ENCODE data around the gene RPP14. TPM values are rescaled to one million over a fixed set of nuclear protein-coding genes. Genes with fewer than 3 reads are reported as not detected.

Gene RPP14
- total RNA-seq, 1 experiment from 2014 or later: 22.4 TPM

GRCh38 chr3:58334506-58334884 lies 28.4 kb downstream of the RPP14 start:
- no peak overlapping the region for H3K9ac ChIP-seq (ENCODE audit: low read length)
- ChIA-PET RAD21 (ENCODE audit: low non-redundant PET in 1 of 2, low total read pairs in 2 of 2, uncharacterized antibody in 2 of 2, unreplicated experiment in 2 of 2) (interaction anchor here in 1 of 2 experiments (0.6 kb wide), 1 partner anchor 220 kb away, joined by 3 read pairs; no protein-coding TSS in a partner anchor), CTCF (interaction anchor here (1.0 kb wide), 1 partner anchor 28 kb away, joined by 3 read pairs; the partner anchor contains the start of genes HTD2 and RPP14), POLR2A (no interaction called here)
- DNase-seq (ENCODE audit: low read depth, low spot score) (no peak), ATAC-seq (no peak)
- no peaks in the 10 kb centered on the region for H3K9me3 ChIP-seq (ENCODE audit: control insufficient read depth in 1 of 2, insufficient read depth in 1 of 2, low read depth in 1 of 2, low read length in 2 of 2)
- H3K27ac ChIP-seq (ENCODE audit: low read depth, low read length): no peak overlapping the region
- H3K36me3 ChIP-seq (ENCODE audit: control insufficient read depth in 1 of 2, insufficient read depth in 2 of 2, low read length in 2 of 2): no peaks in the 10 kb centered on the region
- H4K20me1 ChIP-seq (ENCODE audit: insufficient read depth): no peaks in the 10 kb centered on the region
- H3K27me3 ChIP-seq (ENCODE audit: insufficient read depth, low read length): no peaks in the 10 kb centered on the region
- intact Hi-C loops (cut with micrococcal nuclease): no loop called here
- peaks cover 14 to 33% of the 10 kb centered on the region in 2 experiments; a peak in 3 of 4 replicates for H3K4me1 ChIP-seq (ENCODE audit: control insufficient read depth in 1 of 2, insufficient read depth in 2 of 2, low read length in 2 of 2)
- no TSS peak for BruUV-seq (replicated peaks)
- no peak overlapping the region for H2AFZ ChIP-seq (ENCODE audit: low read depth, low read length, poor library complexity, severe bottlenecking)
- no peaks in the 10 kb centered on the region for H3K9me2 ChIP-seq (ENCODE audit: insufficient read depth)
- H3K4me2 ChIP-seq (ENCODE audit: low read length): peak overlapping the region; percentile 95; the same call in 1 of the 2 replicates
- H3K79me2 ChIP-seq (ENCODE audit: insufficient read depth, low read length): no peaks in the 10 kb centered on the region
- H3K4me3 ChIP-seq (replicated peaks in 1 of 2; ENCODE audit: low read depth in 1 of 2, low read length in 2 of 2): no peak overlapping the region
- no peak for TF ChIP-seq ZFX (IDR thresholded peaks at IDR 0.05)
- no peak for TF ChIP-seq ZBTB33 (IDR thresholded peaks at IDR 0.05; ENCODE audit: extremely low read depth, insufficient replicate concordance, low read length)
- TF ChIP-seq YY1 (IDR thresholded peaks at IDR 0.05; ENCODE audit: extremely low read depth, insufficient replicate concordance, low read depth, low read length): no peak
- no peak for TF ChIP-seq CEBPB (IDR thresholded peaks at IDR 0.05; ENCODE audit: low read depth)
- TF ChIP-seq ATF3 (IDR thresholded peaks at IDR 0.05): no peak
- TF ChIP-seq ELF1 (IDR thresholded peaks at IDR 0.05; ENCODE audit: borderline replicate concordance, low read depth): no peak
- no peak for TF ChIP-seq CBX3 (IDR thresholded peaks at IDR 0.05; ENCODE audit: low read depth)
- TF ChIP-seq EZH2phosphoT487 (IDR thresholded peaks at IDR 0.05; ENCODE audit: borderline replicate concordance): no peak
- no peak for TF ChIP-seq POLR2AphosphoS5 (IDR thresholded peaks at IDR 0.05; ENCODE audit: low read depth, low read length)
- no peak for TF ChIP-seq JUND (IDR thresholded peaks at IDR 0.05)
- no peak for TF ChIP-seq TCF7L2 (IDR thresholded peaks at IDR 0.05; ENCODE audit: borderline replicate concordance, extremely low read depth, insufficient read depth, insufficient read length)
- no peak for TF ChIP-seq SIN3A (IDR thresholded peaks at IDR 0.05; ENCODE audit: low read depth)
- TF ChIP-seq SP1 (IDR thresholded peaks at IDR 0.05; ENCODE audit: low read depth): no peak
- no peak for TF ChIP-seq CTCF (IDR thresholded peaks at IDR 0.05 in 2 of 3, conservative IDR thresholded peaks at IDR 0.05 in 1 of 3; ENCODE audit: borderline replicate concordance in 1 of 3, insufficient read depth in 1 of 3, low read depth in 2 of 3, low read length in 2 of 3)
- no peak for TF ChIP-seq RAD21 (IDR thresholded peaks at IDR 0.05; ENCODE audit: low read depth)
- no peak for TF ChIP-seq FOSL1 (IDR thresholded peaks at IDR 0.05; ENCODE audit: low read depth)
- TF ChIP-seq EGR1 (IDR thresholded peaks at IDR 0.05; ENCODE audit: low read depth): no peak
- no peak for TF ChIP-seq REST (IDR thresholded peaks at IDR 0.05; ENCODE audit: low read depth)
- TF ChIP-seq ZNF274 (IDR thresholded peaks at IDR 0.05; ENCODE audit: low read depth, low read length): no peak
- TF ChIP-seq POLR2A (IDR thresholded peaks at IDR 0.05; ENCODE audit: borderline replicate concordance, extremely low read depth, insufficient read depth, insufficient read length): no peak

Data from HCT116 (cell line).